Caco-2 (cell line): ENCODE measurements around the gene ITGA11. TPM values are rescaled to one million over a fixed set of nuclear protein-coding genes. Genes with fewer than 3 reads are reported as not detected.

Source experiments
- BruUV-seq: library from RNA; stranded (reverse); fragments of 400-500 nt; replicated peaks from 2 replicates; lab custom pipeline; 2021; lab: Mats Ljungman, UMichigan
- CTCF ChIA-PET: fragments of 300-600 bp; sonication (Branson Sonifier 250); formaldehyde crosslinking; loops from one replicate; lab custom pipeline; 2022; ENCODE audit warnings: antibody characterized with exemption; lab: Charles Lee
- POLR2A ChIA-PET: fragments of 300-600 bp; sonication (Branson Sonifier 250); formaldehyde crosslinking; loops from one replicate; lab custom pipeline; 2022; ENCODE audit warnings: antibody characterized with exemption; lab: Charles Lee
- DNase-seq, 2 experiments: peaks; one replicate each; pipeline versions ENCODE4 v3.0.0 to v3.0.0-alpha.2; 2020 to 2022
- H3K27me3 ChIP-seq: replicated peaks from 2 replicates; pipeline ENCODE4 v1.6.0; 2011; ENCODE audit warnings: low read length; ENCODE audit not compliant: control insufficient read depth, insufficient read depth
- H3K36me3 ChIP-seq: 2 replicates; pipeline ENCODE4 v1.5.1; 2011; ENCODE audit warnings: low read length; ENCODE audit not compliant: control insufficient read depth, insufficient read depth
- H3K4me1 ChIP-seq: fragments of 250-450 bp; sonication (Bioruptor Pico); 2 replicates; pipeline ENCODE4 v1.5.1; 2020; ENCODE audit warnings: mild to moderate bottlenecking
- H3K4me3 ChIP-seq: 2 replicates; pipeline ENCODE4 v1.5.1; 2011; ENCODE audit warnings: low read depth, mild to moderate bottlenecking, control low read depth, low read length
- H3K9me3 ChIP-seq: fragments of 250-450 bp; sonication (Bioruptor Pico); 2 replicates; pipeline ENCODE4 v1.5.1; 2020; ENCODE audit warnings: mild to moderate bottlenecking, moderate library complexity
- H3K27ac Mint-ChIP-seq: one replicate; pipeline ENCODE4 v1.8.0; 2022; ENCODE audit warnings: mixed read lengths; ENCODE audit not compliant: unreplicated experiment
- H3K27me3 Mint-ChIP-seq: one replicate; pipeline ENCODE4 v1.8.0; 2022; ENCODE audit warnings: mixed read lengths; ENCODE audit not compliant: insufficient read depth, unreplicated experiment
- H3K36me3 Mint-ChIP-seq: one replicate; pipeline ENCODE4 v1.8.0; 2022; ENCODE audit warnings: mild to moderate bottlenecking, mixed read lengths; ENCODE audit not compliant: insufficient read depth, unreplicated experiment
- H3K4me1 Mint-ChIP-seq: one replicate; pipeline ENCODE4 v1.8.0; 2022; ENCODE audit warnings: low read depth, mixed read lengths; ENCODE audit not compliant: unreplicated experiment
- H3K4me3 Mint-ChIP-seq: one replicate; pipeline ENCODE4 v1.8.0; 2022; ENCODE audit warnings: mild to moderate bottlenecking, moderate library complexity, mixed read lengths; ENCODE audit not compliant: unreplicated experiment
- H3K9me3 Mint-ChIP-seq: one replicate; pipeline ENCODE4 v1.8.0; 2022; ENCODE audit warnings: mixed read lengths; ENCODE audit not compliant: unreplicated experiment
- CTCF ChIP-seq, 2 experiments: fragments of 200-600 bp in 1 of 2; IDR thresholded peaks; 1 replicate in 1 of 2; 2 replicates in 1 of 2; pipeline versions ENCODE4 v1.5.1 to v1.8.0; 2011 to 2022; ENCODE audit warnings: antibody characterized with exemption in 1 of 2, control low read depth in 1 of 2, inconsistent platforms in 1 of 2, low read depth in 1 of 2, low read length in 1 of 2, mild to moderate bottlenecking in 1 of 2, moderate library complexity in 1 of 2; ENCODE audit not compliant: insufficient read depth in 1 of 2, severe bottlenecking in 1 of 2, unreplicated experiment in 1 of 2
- intact Hi-C: fragments of 100-400 bp; cut with micrococcal nuclease; formaldehyde crosslinking; loops from one replicate; pipeline ENCODE4 v1.10.0; 2022; ENCODE audit not compliant: unreplicated experiment
- total RNA-seq: library from RNA; stranded (reverse); gene quantifications from 2 replicates; pipeline ENCODE4 v1.2.3, GENCODE V29; 2022

Gene ITGA11
- total RNA-seq, 1 experiment from 2014 or later: 0.18 TPM

- ChIA-PET CTCF (interaction anchor here (0.7 kb wide), 1 partner anchor 21 kb away, joined by 4 read pairs; no protein-coding TSS in a partner anchor), POLR2A (no interaction called here)
- Mint-ChIP-seq H3K9me3 (no peaks in the 10 kb centered on the region), H3K4me1 (no peaks in the 10 kb centered on the region), H3K36me3 (no peaks in the 10 kb centered on the region), H3K27me3 (peaks cover 4% of the 10 kb centered on the region), H3K4me3 (no peak overlapping the region), H3K27ac (no peak overlapping the region)
- BruUV-seq: no TSS peak
- H3K4me1 ChIP-seq: no peaks in the 10 kb centered on the region
- no peak overlapping the region for H3K4me3 ChIP-seq
- H3K9me3 ChIP-seq: no peaks in the 10 kb centered on the region
- no peaks in the 10 kb centered on the region for H3K36me3 ChIP-seq
- no peak for DNase-seq
- no peak for TF ChIP-seq CTCF (IDR thresholded peaks at IDR 0.05; ENCODE audit: insufficient read depth in 1 of 2, low read depth in 1 of 2, low read length in 1 of 2, severe bottlenecking in 1 of 2, unreplicated experiment in 1 of 2)
- no peaks in the 10 kb centered on the region for H3K27me3 ChIP-seq
- intact Hi-C loops: no loop called here
These were observed 91.0 kb downstream of the ITGA11 start for GRCh38 chr15:68340726-68341671.

- no peaks in the 10 kb centered on the region for H3K4me1 ChIP-seq
- no peaks in the 10 kb centered on the region for H3K36me3 Mint-ChIP-seq
- no TSS peak for BruUV-seq
- H3K27ac Mint-ChIP-seq: no peak overlapping the region
- no peaks in the 10 kb centered on the region for H3K9me3 ChIP-seq
- H3K4me3 ChIP-seq: no peak overlapping the region
- H3K9me3 Mint-ChIP-seq: no peaks in the 10 kb centered on the region
- TF ChIP-seq CTCF (IDR thresholded peaks at IDR 0.05; ENCODE audit: insufficient read depth in 1 of 2, low read depth in 1 of 2, low read length in 1 of 2, severe bottlenecking in 1 of 2, unreplicated experiment in 1 of 2): no peak
- intact Hi-C loops: no loop called here
- no peaks in the 10 kb centered on the region for H3K4me1 Mint-ChIP-seq
- ChIA-PET POLR2A (no interaction called here), CTCF (no interaction called here)
- DNase-seq: no peak
- no peak overlapping the region for H3K4me3 Mint-ChIP-seq
- H3K36me3 ChIP-seq: no peaks in the 10 kb centered on the region
- no peaks in the 10 kb centered on the region for H3K27me3 ChIP-seq
- H3K27me3 Mint-ChIP-seq: peaks cover 4% of the 10 kb centered on the region
These were observed 92.5 kb downstream of the ITGA11 start for GRCh38 chr15:68339481-68339880.

GRCh38 chr15:68337826-68338225 is 94.1 kb downstream of the ITGA11 start:
- H3K9me3 Mint-ChIP-seq: no peaks in the 10 kb centered on the region
- H3K4me3 Mint-ChIP-seq: no peak overlapping the region
- TF ChIP-seq CTCF (IDR thresholded peaks at IDR 0.05; ENCODE audit: insufficient read depth in 1 of 2, low read depth in 1 of 2, low read length in 1 of 2, severe bottlenecking in 1 of 2, unreplicated experiment in 1 of 2): no peak
- H3K4me3 ChIP-seq: no peak overlapping the region
- ChIA-PET CTCF (no interaction called here), POLR2A (no interaction called here)
- no TSS peak for BruUV-seq
- H3K36me3 ChIP-seq: no peaks in the 10 kb centered on the region
- no peaks in the 10 kb centered on the region for H3K4me1 Mint-ChIP-seq
- peaks cover 4% of the 10 kb centered on the region for H3K27me3 Mint-ChIP-seq
- H3K27ac Mint-ChIP-seq: no peak overlapping the region
- no peak for DNase-seq
- H3K4me1 ChIP-seq: no peaks in the 10 kb centered on the region
- no peaks in the 10 kb centered on the region for H3K9me3 ChIP-seq
- H3K36me3 Mint-ChIP-seq: no peaks in the 10 kb centered on the region
- H3K27me3 ChIP-seq: no peaks in the 10 kb centered on the region
- intact Hi-C loops: no loop called here
